Measurements from ENCODE around the gene SLC35G4. TPM values are rescaled to one million over a fixed set of nuclear protein-coding genes. Genes with fewer than 3 reads are reported as not detected.

SLC35G4 gene
- total RNA-seq, 1 experiment from 2014 or later, result not detected

GRCh38 chr18:11566236-11566965 is 43.0 kb upstream of the SLC35G4 start:
- Histone ChIP-seq H3K27ac (ENCODE audit: low read length) (no peak overlapping the region), H3K9me3 (ENCODE audit: control insufficient read depth, insufficient read depth, low read depth, low read length) (no peaks in the 10 kb centered on the region), H3K36me3 (ENCODE audit: control insufficient read depth, insufficient read depth, low read length) (no peaks in the 10 kb centered on the region), H3K4me1 (ENCODE audit: control insufficient read depth, insufficient read depth, low read length) (no peaks in the 10 kb centered on the region), H3K4me3 (ENCODE audit: low read depth in 2 of 2, low read length in 2 of 2) (no peak overlapping the region), H3K27me3 (ENCODE audit: control insufficient read depth, insufficient read depth, low read length) (peaks cover 2% of the 10 kb centered on the region; the same call in 1 of the 2 replicates)
- intact Hi-C loops (cut with micrococcal nuclease; ENCODE audit: unreplicated experiment) (no loop called here), in situ Hi-C loops (cut with HindIII; ENCODE audit: low pct_unique_long_range_greater_than_20kb, low sequenced_read_pairs) (no loop called here)
- ChIA-PET POLR2A (no interaction called here), CTCF (no interaction called here)
- no TSS peak for BruUV-seq (replicated peaks)
- DNase-seq (ENCODE audit: low read depth, low spot score) (no peak), ATAC-seq (no peak)
- no peak for TF ChIP-seq SIN3A (IDR thresholded peaks at IDR 0.05; ENCODE audit: borderline replicate concordance, insufficient read depth, low read depth, low read length)
- no peak for TF ChIP-seq POLR2AphosphoS5 (IDR thresholded peaks at IDR 0.05; ENCODE audit: low read depth, low read length)
- no peak for TF ChIP-seq REST (IDR thresholded peaks at IDR 0.05; ENCODE audit: insufficient read depth in 1 of 2, low read depth in 2 of 2, low read length in 1 of 2)
- TF ChIP-seq, protein P1, sequence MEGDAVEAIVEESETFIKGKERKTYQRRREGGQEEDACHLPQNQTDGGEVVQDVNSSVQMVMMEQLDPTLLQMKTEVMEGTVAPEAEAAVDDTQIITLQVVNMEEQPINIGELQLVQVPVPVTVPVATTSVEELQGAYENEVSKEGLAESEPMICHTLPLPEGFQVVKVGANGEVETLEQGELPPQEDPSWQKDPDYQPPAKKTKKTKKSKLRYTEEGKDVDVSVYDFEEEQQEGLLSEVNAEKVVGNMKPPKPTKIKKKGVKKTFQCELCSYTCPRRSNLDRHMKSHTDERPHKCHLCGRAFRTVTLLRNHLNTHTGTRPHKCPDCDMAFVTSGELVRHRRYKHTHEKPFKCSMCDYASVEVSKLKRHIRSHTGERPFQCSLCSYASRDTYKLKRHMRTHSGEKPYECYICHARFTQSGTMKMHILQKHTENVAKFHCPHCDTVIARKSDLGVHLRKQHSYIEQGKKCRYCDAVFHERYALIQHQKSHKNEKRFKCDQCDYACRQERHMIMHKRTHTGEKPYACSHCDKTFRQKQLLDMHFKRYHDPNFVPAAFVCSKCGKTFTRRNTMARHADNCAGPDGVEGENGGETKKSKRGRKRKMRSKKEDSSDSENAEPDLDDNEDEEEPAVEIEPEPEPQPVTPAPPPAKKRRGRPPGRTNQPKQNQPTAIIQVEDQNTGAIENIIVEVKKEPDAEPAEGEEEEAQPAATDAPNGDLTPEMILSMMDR (IDR thresholded peaks at IDR 0.05), result no peak
- TF ChIP-seq TCF7L2 (IDR thresholded peaks at IDR 0.05; ENCODE audit: low read depth, low read length), result no peak

DNA sequence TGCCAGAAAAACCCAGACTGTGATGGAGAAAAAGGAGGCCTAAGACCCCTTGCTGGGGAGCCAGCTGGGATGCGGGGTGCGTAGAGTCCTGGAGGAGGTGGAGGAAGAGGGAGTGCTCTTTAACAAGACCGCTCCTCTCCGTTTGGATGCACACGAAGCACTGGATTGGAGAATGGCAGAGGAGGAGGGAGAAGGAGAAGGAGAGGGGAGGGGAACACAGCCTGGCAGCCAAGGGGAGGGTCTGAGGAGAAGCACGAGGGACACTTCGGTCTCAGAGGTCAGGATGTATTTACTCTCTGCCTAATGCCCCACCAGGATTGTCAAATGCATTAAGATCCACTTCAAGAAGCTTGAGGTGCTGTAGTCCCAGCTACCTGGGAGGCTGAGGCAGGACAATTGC is 42.0 kb upstream of the SLC35G4 start:
- H3K36me3 ChIP-seq (ENCODE audit: control insufficient read depth, insufficient read depth, low read length), result no peaks in the 10 kb centered on the region
- no peak overlapping the region for H3K4me3 ChIP-seq (ENCODE audit: low read depth in 2 of 2, low read length in 2 of 2)
- TF ChIP-seq, protein P1 (IDR thresholded peaks at IDR 0.05), result no peak
- TF ChIP-seq TCF7L2 (IDR thresholded peaks at IDR 0.05; ENCODE audit: low read depth, low read length), result no peak
- TF ChIP-seq SIN3A (IDR thresholded peaks at IDR 0.05; ENCODE audit: borderline replicate concordance, insufficient read depth, low read depth, low read length), result no peak
- no peak for TF ChIP-seq REST (IDR thresholded peaks at IDR 0.05; ENCODE audit: insufficient read depth in 1 of 2, low read depth in 2 of 2, low read length in 1 of 2)
- no peaks in the 10 kb centered on the region for H3K4me1 ChIP-seq (ENCODE audit: control insufficient read depth, insufficient read depth, low read length)
- BruUV-seq (replicated peaks), result no TSS peak
- intact Hi-C loops (cut with micrococcal nuclease; ENCODE audit: unreplicated experiment), result no loop called here
- ATAC-seq (no peak), DNase-seq (ENCODE audit: low read depth, low spot score) (no peak)
- ChIA-PET POLR2A (no interaction called here), CTCF (no interaction called here)
- no peaks in the 10 kb centered on the region for H3K9me3 ChIP-seq (ENCODE audit: control insufficient read depth, insufficient read depth, low read depth, low read length)
- peaks cover 2% of the 10 kb centered on the region for H3K27me3 ChIP-seq (ENCODE audit: control insufficient read depth, insufficient read depth, low read length)
- in situ Hi-C loops (cut with HindIII; ENCODE audit: low pct_unique_long_range_greater_than_20kb, low sequenced_read_pairs), result no loop called here
- H3K27ac ChIP-seq (ENCODE audit: low read length), result no peak overlapping the region

All from Panc1 (cell line).